ENCODE data around the gene USP5.

The USP5 gene

GRCh38 chr12:6840330-6840729 is 11.6 kb upstream of the USP5 start:
- no peak for DNase-seq (ENCODE audit: low read depth)

GRCh38 chr12:6840761-6841515 is 11.0 kb upstream of the USP5 start, which contains the start of gene GNB3:
GNB3 (plus strand) TSS chr12:6840925; CDS start chr12:6841288, 363 bp downstream.
- no peak for DNase-seq (ENCODE audit: low read depth)

- DNase-seq (ENCODE audit: low read depth): no peak
These were observed 9.9 kb upstream of the USP5 start for GRCh38 chr12:6842075-6842474.

DNA sequence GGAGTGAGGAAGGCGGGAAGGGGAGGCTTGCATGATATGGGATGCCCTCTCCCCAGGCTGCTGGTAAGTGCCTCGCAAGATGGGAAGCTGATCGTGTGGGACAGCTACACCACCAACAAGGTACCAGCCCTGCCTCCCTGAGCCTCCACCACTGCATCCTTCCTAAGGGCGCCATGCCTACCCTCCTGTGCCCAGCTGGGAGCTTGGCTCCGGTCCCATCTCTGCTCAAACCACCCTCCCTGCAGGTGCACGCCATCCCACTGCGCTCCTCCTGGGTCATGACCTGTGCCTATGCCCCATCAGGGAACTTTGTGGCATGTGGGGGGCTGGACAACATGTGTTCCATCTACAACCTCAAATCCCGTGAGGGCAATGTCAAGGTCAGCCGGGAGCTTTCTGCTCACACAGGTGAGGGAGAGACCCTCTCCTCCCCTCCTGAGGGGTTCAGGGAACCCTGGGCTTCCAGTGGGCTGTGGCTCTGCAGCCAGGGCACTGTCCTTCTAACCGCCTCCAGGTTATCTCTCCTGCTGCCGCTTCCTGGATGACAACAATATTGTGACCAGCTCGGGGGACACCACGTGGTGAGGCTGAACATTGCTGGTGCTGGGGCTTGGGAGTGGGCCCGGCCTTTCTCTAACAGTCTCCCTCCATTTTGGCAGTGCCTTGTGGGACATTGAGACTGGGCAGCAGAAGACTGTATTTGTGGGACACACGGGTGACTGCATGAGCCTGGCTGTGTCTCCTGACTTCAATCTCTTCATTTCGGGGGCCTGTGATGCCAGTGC is 8.6 kb upstream of the USP5 start:
- DNase-seq (ENCODE audit: low read depth): no peak

DNA sequence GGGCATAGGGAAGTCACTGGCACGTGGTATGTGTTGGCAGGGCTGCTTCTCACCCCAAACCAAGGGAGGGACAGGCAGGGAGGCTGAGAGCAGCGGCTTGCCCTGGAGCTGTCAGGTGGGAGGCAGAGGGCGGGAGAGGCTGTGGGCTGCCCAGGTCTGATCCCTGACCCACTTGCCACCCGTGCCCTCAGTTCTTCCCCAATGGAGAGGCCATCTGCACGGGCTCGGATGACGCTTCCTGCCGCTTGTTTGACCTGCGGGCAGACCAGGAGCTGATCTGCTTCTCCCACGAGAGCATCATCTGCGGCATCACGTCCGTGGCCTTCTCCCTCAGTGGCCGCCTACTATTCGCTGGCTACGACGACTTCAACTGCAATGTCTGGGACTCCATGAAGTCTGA is 6.6 kb upstream of the USP5 start:
- DNase-seq (ENCODE audit: low read depth): no peak

GRCh38 chr12:6846316-6846869 is 5.6 kb upstream of the USP5 start:
- no peak for DNase-seq (ENCODE audit: low read depth)

GRCh38 chr12:6847676-6848075 is 4.3 kb upstream of the USP5 start:
- no peak for DNase-seq (ENCODE audit: low read depth)

GRCh38 chr12:6849427-6849826 is 2.5 kb upstream of the USP5 start:
- DNase-seq (ENCODE audit: low read depth): no peak

GRCh38 chr12:6849976-6850560 is 1.9 kb upstream of the USP5 start:
- no peak for DNase-seq (ENCODE audit: low read depth)

DNA sequence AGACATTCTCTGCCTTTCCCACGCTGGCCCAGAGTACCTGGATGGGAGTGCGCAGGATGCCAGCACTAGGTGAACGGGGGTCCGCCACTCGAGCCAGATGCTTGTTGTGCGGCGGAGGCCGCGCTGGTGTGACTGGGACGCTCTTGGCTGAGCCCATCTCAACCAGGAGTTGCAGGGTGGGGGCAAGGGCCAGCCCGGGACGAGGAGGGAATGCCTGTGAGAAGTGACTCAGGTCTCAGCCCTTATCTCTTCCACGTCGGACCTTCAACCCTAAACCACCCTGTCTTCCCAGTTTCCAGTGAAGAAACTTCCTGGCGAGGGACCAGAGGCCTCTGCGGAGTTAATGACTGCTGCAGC is 1.2 kb upstream of the USP5 start:
- no peak for DNase-seq (ENCODE audit: low read depth)

GRCh38 chr12:6851153-6851920 is 613 bp upstream of the USP5 start, which contains the start of gene CDCA3:
CDCA3 (minus strand) TSS chr12:6851286; CDS start chr12:6850952, 334 bp downstream.
- DNase-seq (ENCODE audit: low read depth): peak; percentile 97

DNA sequence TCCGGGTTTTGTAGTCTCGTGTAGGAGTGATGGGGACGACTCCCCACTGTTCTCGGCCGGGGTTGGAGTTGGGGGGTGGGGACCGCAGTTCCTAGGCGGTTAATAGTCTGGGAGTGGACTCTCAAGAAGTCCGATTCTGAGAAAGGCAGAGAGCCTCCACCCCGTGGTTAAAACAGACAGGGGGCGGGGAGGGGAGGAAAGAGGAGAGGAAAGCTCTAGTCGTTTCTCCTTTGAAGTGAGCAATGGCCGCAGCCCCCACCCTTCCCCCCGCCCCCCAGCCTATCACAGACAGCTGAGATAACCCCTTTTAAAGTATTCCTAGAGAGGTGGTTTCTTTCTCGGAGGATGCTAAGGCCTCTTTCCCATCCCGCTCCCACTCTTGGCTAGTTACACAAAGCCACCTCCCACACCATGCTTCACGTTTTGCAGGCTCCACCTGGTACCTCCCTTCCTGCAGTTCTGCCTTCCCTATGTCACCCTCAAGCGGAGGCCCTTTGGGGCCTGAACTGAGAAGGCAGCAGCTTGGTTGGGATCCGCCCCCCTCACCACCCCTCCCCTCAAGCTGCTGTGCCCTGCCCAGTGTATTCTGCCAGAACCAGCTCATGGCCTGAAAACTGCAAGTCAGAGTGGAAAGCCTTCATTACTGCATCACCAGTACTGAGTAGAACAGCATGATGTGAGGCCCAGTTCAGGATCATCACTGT is 853 bp downstream of the USP5 start:
- no peak for DNase-seq (ENCODE audit: low read depth)

GRCh38 chr12:6853626-6854025 is 1.7 kb downstream of the USP5 start:
- no peak for DNase-seq (ENCODE audit: low read depth)

GRCh38 chr12:6854036-6854435 is 2.1 kb downstream of the USP5 start:
- no peak for DNase-seq (ENCODE audit: low read depth)

DNA sequence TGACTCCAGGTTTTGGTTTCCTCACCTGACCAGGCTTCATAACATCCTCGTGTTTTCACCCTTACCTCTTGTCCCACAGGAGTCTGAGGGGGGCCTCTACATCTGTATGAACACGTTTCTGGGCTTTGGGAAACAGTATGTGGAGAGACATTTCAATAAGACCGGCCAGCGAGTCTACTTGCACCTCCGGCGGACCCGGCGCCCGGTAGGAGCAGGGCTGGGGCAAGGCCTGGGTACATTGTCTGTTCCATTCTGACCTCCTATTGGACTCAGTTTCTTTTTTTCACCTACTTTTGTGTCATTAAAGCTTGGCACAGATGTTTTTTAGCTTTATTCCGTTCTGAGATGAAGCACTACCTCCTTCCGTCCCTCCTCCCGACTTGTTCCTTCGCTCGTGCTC is 3.4 kb downstream of the USP5 start:
- DNase-seq (ENCODE audit: low read depth): no peak

DNA sequence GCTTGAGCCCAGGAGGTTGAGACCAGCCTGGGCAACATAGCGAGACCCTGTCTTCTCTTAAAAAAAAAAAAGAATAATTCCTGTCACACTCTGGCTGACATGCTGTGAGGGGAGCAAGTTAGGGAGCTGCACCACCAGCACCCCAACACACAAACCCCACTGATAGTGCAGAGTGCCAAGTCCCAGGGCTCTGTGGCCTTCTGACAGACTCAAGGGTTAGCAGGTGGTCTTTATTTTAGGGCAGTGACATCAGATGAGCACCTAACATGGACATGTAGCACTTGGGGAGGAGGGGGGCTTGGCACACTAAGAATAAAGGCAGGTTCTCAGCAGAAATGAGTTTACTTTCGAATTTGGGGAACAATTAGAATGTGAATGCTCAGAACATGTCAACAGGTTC is 6.8 kb downstream of the USP5 start:
- no peak for DNase-seq (ENCODE audit: low read depth)

GRCh38 chr12:6860116-6860515 is 8.2 kb downstream of the USP5 start:
- no peak for DNase-seq (ENCODE audit: low read depth)

GRCh38 chr12:6860942-6861341 is 9.0 kb downstream of the USP5 start:
- DNase-seq (ENCODE audit: low read depth): no peak

DNA sequence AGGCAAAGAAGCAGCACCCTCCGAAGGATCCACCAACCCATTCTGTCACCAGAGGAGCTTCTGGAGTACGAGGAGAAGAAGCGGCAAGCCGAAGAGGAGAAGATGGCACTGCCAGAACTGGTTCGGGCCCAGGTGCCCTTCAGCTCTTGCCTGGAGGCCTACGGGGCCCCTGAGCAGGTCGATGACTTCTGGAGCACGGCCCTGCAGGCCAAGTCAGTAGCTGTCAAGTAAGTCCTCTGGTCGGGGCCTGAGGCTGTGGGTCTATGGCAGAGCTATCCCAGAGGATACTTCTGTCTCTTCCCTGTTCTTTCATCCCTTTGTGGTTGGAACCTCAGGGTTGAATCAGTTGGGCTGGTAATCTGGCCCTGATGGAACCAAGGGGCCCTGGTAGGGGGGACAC is 9.4 kb downstream of the USP5 start:
- DNase-seq (ENCODE audit: low read depth): no peak

DNA sequence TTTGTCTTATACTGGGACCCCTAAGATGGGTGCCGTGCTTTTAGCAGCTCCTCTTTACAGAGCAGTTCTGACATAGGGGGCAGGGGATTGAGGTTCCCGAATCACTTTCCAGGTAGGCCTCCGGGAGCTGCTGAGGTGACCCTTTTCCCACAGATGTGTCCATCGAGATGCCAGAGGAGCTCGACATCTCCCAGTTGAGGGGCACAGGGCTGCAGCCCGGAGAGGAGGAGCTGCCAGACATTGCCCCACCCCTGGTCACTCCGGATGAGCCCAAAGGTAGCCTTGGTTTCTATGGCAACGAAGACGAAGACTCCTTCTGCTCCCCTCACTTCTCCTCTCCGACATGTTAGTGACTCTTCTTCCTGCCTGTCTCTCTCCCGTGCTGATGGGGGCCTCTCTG is 11.1 kb downstream of the USP5 start:
- DNase-seq (ENCODE audit: low read depth): no peak

DNA sequence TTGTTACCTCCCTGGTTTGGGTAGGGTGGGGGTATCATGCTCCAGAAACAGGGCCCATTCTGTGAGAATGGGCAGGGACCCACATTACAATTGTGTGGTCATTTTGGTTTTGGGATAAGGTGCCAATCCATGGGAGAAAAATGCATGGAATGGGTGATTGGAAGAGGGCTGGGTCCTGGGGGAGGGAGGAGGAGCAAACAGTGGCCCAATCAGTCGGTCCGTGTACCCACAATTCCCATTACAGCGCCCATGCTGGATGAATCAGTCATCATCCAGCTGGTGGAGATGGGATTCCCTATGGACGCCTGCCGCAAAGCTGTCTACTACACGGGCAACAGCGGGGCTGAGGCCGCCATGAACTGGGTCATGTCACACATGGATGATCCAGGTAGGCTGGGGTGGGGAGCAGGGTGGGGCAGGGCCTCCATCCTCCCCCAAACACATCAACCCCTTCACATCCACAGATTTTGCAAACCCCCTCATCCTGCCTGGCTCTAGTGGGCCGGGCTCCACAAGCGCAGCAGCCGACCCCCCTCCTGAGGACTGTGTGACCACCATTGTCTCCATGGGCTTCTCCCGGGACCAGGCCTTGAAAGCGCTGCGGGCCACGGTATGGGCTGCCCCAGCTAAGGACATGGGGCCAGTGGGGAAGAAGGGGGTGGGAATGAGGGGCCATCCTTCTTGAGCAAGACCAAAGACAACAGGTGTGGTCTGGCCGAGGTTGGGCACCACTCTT is 11.8 kb downstream of the USP5 start:
- DNase-seq (ENCODE audit: low read depth): no peak

All from non-pigmented ciliary epithelial cell (primary cell).